ENCODE results near the gene INPP4B.

- TF ChIP-seq, protein P1, sequence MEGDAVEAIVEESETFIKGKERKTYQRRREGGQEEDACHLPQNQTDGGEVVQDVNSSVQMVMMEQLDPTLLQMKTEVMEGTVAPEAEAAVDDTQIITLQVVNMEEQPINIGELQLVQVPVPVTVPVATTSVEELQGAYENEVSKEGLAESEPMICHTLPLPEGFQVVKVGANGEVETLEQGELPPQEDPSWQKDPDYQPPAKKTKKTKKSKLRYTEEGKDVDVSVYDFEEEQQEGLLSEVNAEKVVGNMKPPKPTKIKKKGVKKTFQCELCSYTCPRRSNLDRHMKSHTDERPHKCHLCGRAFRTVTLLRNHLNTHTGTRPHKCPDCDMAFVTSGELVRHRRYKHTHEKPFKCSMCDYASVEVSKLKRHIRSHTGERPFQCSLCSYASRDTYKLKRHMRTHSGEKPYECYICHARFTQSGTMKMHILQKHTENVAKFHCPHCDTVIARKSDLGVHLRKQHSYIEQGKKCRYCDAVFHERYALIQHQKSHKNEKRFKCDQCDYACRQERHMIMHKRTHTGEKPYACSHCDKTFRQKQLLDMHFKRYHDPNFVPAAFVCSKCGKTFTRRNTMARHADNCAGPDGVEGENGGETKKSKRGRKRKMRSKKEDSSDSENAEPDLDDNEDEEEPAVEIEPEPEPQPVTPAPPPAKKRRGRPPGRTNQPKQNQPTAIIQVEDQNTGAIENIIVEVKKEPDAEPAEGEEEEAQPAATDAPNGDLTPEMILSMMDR (IDR thresholded peaks at IDR 0.05) = no peak
- no peak for TF ChIP-seq POLR2A (IDR thresholded peaks at IDR 0.05)
These were observed 65.0 kb downstream of the INPP4B start for GRCh38 chr4:142781114-142781513.

Measured in Peyer's patch (tissue), 4 donors.